H9 (cell line): Measurements from ENCODE around the gene CXCL14. TPM values are rescaled to one million over a fixed set of nuclear protein-coding genes. Genes with fewer than 3 reads are reported as not detected.
A peak's percentile ranks its signal among the peaks of the same experiment; 100 is the strongest.

Experiments used
- DNase-seq: peaks from one replicate; pipeline ENCODE4 v3.0.0-alpha.2; 2017
- H2AFZ ChIP-seq: one replicate; pipeline ENCODE4 v1.6.1; 2013; ENCODE audit warnings: mild to moderate bottlenecking, low read length, control low read depth, moderate library complexity
- H2AK5ac ChIP-seq: 2 replicates; pipeline ENCODE4 v1.6.1; 2013; ENCODE audit warnings: low read length, control low read depth, mixed read lengths; ENCODE audit not compliant: insufficient read length
- H2BK120ac ChIP-seq: one replicate; pipeline ENCODE4 v1.6.1; 2013; ENCODE audit warnings: low read depth, mild to moderate bottlenecking, low read length, control low read depth, inconsistent platforms; ENCODE audit not compliant: poor library complexity, severe bottlenecking
- H2BK12ac ChIP-seq: 2 replicates; pipeline ENCODE4 v1.6.1; 2013; ENCODE audit warnings: low read length, control low read depth, mixed read lengths, low read depth; ENCODE audit not compliant: insufficient read length
- H2BK15ac ChIP-seq: 2 replicates; pipeline ENCODE4 v1.6.1; 2013; ENCODE audit warnings: low read depth, low read length, control low read depth
- H2BK20ac ChIP-seq: one replicate; pipeline ENCODE4 v1.6.1; 2013; ENCODE audit warnings: low read depth, mild to moderate bottlenecking, low read length, control low read depth, inconsistent platforms; ENCODE audit not compliant: poor library complexity, severe bottlenecking
- H2BK5ac ChIP-seq: 2 replicates; pipeline ENCODE4 v1.6.1; 2013; ENCODE audit warnings: low read length, control low read depth, mixed read lengths; ENCODE audit not compliant: insufficient read length
- H3K14ac ChIP-seq: 2 replicates; pipeline ENCODE4 v1.6.1; 2013; ENCODE audit warnings: low read length, control low read depth; ENCODE audit not compliant: insufficient read depth
- H3K18ac ChIP-seq: 2 replicates; pipeline ENCODE4 v1.6.1; 2013; ENCODE audit warnings: low read depth, mild to moderate bottlenecking, mixed read lengths, low read length, control low read depth; ENCODE audit not compliant: insufficient read length
- H3K23ac ChIP-seq: 2 replicates; pipeline ENCODE4 v1.6.1; 2013; ENCODE audit warnings: low read length, control low read depth, mixed read lengths, low read depth; ENCODE audit not compliant: insufficient read length
- H3K23me2 ChIP-seq: 2 replicates; pipeline ENCODE4 v1.6.1; 2013; ENCODE audit warnings: low read depth, mild to moderate bottlenecking, mixed read lengths, low read length, control low read depth; ENCODE audit not compliant: insufficient read length, poor library complexity, severe bottlenecking
- H3K27ac ChIP-seq: 2 replicates; pipeline ENCODE4 v1.5.1; 2013; ENCODE audit warnings: low read length, control low read depth, mixed read lengths, low read depth; ENCODE audit not compliant: insufficient read length
- H3K27me3 ChIP-seq: 2 replicates; pipeline ENCODE4 v1.6.1; 2013; ENCODE audit warnings: low read length, control low read depth, inconsistent platforms; ENCODE audit not compliant: insufficient read depth
- H3K4ac ChIP-seq: 2 replicates; pipeline ENCODE4 v1.6.1; 2013; ENCODE audit warnings: low read depth, mild to moderate bottlenecking, control low read depth, inconsistent platforms, low read length, moderate library complexity
- H3K4me1 ChIP-seq: 2 replicates; pipeline ENCODE4 v1.6.1; 2013; ENCODE audit warnings: low read length, control low read depth, inconsistent platforms; ENCODE audit not compliant: insufficient read depth
- H3K4me2 ChIP-seq: 2 replicates; pipeline ENCODE4 v1.6.1; 2013; ENCODE audit warnings: low read length, control low read depth, mixed read lengths; ENCODE audit not compliant: insufficient read length, insufficient read depth
- H3K56ac ChIP-seq: 2 replicates; pipeline ENCODE4 v1.6.1; 2013; ENCODE audit warnings: low read depth, mild to moderate bottlenecking, mixed read lengths, low read length, control low read depth; ENCODE audit not compliant: insufficient read length
- H3K79me1 ChIP-seq: 2 replicates; pipeline ENCODE4 v1.6.1; 2013; ENCODE audit warnings: low read depth, mild to moderate bottlenecking, moderate library complexity, low read length, control low read depth, inconsistent platforms; ENCODE audit not compliant: insufficient read depth, poor library complexity, severe bottlenecking
- H3K79me2 ChIP-seq: 2 replicates; pipeline ENCODE4 v1.6.1; 2013; ENCODE audit warnings: low read length, control low read depth, inconsistent platforms; ENCODE audit not compliant: insufficient read depth
- H3K9ac ChIP-seq: 2 replicates; pipeline ENCODE4 v1.6.1; 2013; ENCODE audit warnings: low read length, control low read depth, mixed read lengths; ENCODE audit not compliant: insufficient read length; ENCODE audit errors: extremely low read depth
- H3K9me3 ChIP-seq: one replicate; pipeline ENCODE4 v1.6.1; 2013; ENCODE audit warnings: low read depth, low read length, inconsistent platforms; ENCODE audit not compliant: control insufficient read depth
- H3T11ph ChIP-seq: one replicate; pipeline ENCODE4 v1.6.1; 2013; ENCODE audit warnings: mild to moderate bottlenecking, low read length, control low read depth, inconsistent platforms
- H4K20me1 ChIP-seq: one replicate; pipeline ENCODE4 v1.6.1; 2013; ENCODE audit not compliant: control insufficient read depth, insufficient read length, insufficient read depth
- H4K5ac ChIP-seq: 2 replicates; pipeline ENCODE4 v1.6.1; 2013; ENCODE audit warnings: low read depth, mild to moderate bottlenecking, mixed read lengths, low read length, control low read depth; ENCODE audit not compliant: insufficient read length
- H4K8ac ChIP-seq: replicated peaks from 2 replicates; pipeline ENCODE4 v1.6.1; 2013; ENCODE audit warnings: low read length, control low read depth, mixed read lengths, low read depth; ENCODE audit not compliant: insufficient read length
- H4K91ac ChIP-seq: 2 replicates; pipeline ENCODE4 v1.6.1; 2013; ENCODE audit warnings: low read depth, mild to moderate bottlenecking, moderate library complexity, mixed read lengths, low read length, control low read depth; ENCODE audit not compliant: insufficient read length
- H3K27ac Mint-ChIP-seq, 3 experiments: 2 replicates in 2 of 3; 3 replicates in 1 of 3; pipeline ENCODE4 v1.8.0; 2020 to 2021; ENCODE audit warnings: mixed read lengths in 3 of 3, mild to moderate bottlenecking in 1 of 3, moderate library complexity in 1 of 3
- H3K27me3 Mint-ChIP-seq: 2 replicates; pipeline ENCODE4 v1.8.0; 2021; ENCODE audit warnings: low read depth, mild to moderate bottlenecking, moderate library complexity, mixed read lengths
- H3K36me3 Mint-ChIP-seq, 3 experiments: 2 replicates in 2 of 3; 3 replicates in 1 of 3; pipeline ENCODE4 v1.8.0; 2020 to 2021; ENCODE audit warnings: low read depth in 3 of 3, mixed read lengths in 3 of 3; ENCODE audit not compliant: insufficient read depth in 1 of 3
- H3K4me1 Mint-ChIP-seq, 2 experiments: 2 replicates each; pipeline ENCODE4 v1.8.0; 2020; ENCODE audit warnings: mixed read lengths in 2 of 2
- H3K4me3 Mint-ChIP-seq, 2 experiments: 2 replicates in 1 of 2; 3 replicates in 1 of 2; pipeline ENCODE4 v1.8.0; 2020 to 2021; ENCODE audit warnings: mild to moderate bottlenecking in 2 of 2, mixed read lengths in 2 of 2, moderate library complexity in 1 of 2
- H3K9me3 Mint-ChIP-seq, 2 experiments: 2 replicates in 1 of 2; 3 replicates in 1 of 2; pipeline ENCODE4 v1.8.0; 2020; ENCODE audit warnings: mild to moderate bottlenecking in 2 of 2, mixed read lengths in 2 of 2, moderate library complexity in 1 of 2
- WGBS: extraction: QIAGEN DNeasy Blood & Tissue Kit; methylation state at CpG from one replicate; pipeline ENCODE4 v1.1.7; 2013; ENCODE audit warnings: missing lambda C conversion rate, low lambda C conversion rate, mixed read lengths; ENCODE audit not compliant: insufficient read length; ENCODE audit errors: extremely low coverage; 5-methylcytosine and 5-hydroxymethylcytosine counted together
- total RNA-seq: library from RNA; stranded (reverse); gene quantifications from 2 replicates; pipeline ENCODE4 v1.2.1, GENCODE V29; 2021
- TF ChIP-seq, protein P1 (sequence below): fragments of 200-600 bp; sonication (generic); conservative IDR thresholded peaks from 3 replicates; pipeline ENCODE4 v1.8.0; 2021; ENCODE audit warnings: antibody characterized with exemption, mild to moderate bottlenecking

Gene CXCL14
- total RNA-seq, 1 experiment from 2014 or later, result 1.1 TPM

GRCh38 chr5:135566422-135567400 lies 12.1 kb downstream of the CXCL14 start:
- Histone ChIP-seq H3K4me1 (peaks cover 10% of the 10 kb centered on the region; the same call in 1 of the 2 replicates), H3K4ac (no peak overlapping the region), H2BK20ac (no peak overlapping the region), H3K23ac (no peak overlapping the region), H3K79me1 (no peaks in the 10 kb centered on the region), H3K27ac (no peak overlapping the region), H3K14ac (no peak overlapping the region), H2AK5ac (no peak overlapping the region), H4K5ac (no peak overlapping the region), H2BK5ac (no peak overlapping the region), H3K56ac (no peak overlapping the region), H2AFZ (no peak overlapping the region), H2BK120ac (no peak overlapping the region), H3K4me2 (no peak overlapping the region), H4K8ac (no peak overlapping the region), H4K91ac (no peak overlapping the region), H3K9ac (no peak overlapping the region), H3K27me3 (no peaks in the 10 kb centered on the region), H2BK12ac (no peak overlapping the region), H3T11ph (no peak overlapping the region), H3K79me2 (no peaks in the 10 kb centered on the region), H2BK15ac (no peak overlapping the region), H3K9me3 (no peaks in the 10 kb centered on the region), H3K23me2 (no peaks in the 10 kb centered on the region), H3K18ac (no peak overlapping the region), H4K20me1 (no peaks in the 10 kb centered on the region)
- Mint-ChIP-seq H3K4me3 (no peak overlapping the region; a peak in 2 of 5 replicates), H3K9me3 (no peaks in the 10 kb centered on the region), H3K27me3 (peaks cover 41% of the 10 kb centered on the region), H3K4me1 (peaks cover 32 to 37% of the 10 kb centered on the region in 2 experiments), H3K27ac (no peak overlapping the region; a peak in 2 of 7 replicates), H3K36me3 (no peaks in the 10 kb centered on the region)
- TF ChIP-seq, protein P1, sequence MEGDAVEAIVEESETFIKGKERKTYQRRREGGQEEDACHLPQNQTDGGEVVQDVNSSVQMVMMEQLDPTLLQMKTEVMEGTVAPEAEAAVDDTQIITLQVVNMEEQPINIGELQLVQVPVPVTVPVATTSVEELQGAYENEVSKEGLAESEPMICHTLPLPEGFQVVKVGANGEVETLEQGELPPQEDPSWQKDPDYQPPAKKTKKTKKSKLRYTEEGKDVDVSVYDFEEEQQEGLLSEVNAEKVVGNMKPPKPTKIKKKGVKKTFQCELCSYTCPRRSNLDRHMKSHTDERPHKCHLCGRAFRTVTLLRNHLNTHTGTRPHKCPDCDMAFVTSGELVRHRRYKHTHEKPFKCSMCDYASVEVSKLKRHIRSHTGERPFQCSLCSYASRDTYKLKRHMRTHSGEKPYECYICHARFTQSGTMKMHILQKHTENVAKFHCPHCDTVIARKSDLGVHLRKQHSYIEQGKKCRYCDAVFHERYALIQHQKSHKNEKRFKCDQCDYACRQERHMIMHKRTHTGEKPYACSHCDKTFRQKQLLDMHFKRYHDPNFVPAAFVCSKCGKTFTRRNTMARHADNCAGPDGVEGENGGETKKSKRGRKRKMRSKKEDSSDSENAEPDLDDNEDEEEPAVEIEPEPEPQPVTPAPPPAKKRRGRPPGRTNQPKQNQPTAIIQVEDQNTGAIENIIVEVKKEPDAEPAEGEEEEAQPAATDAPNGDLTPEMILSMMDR, result peak; percentile 23; the same call in 1 of the 3 replicates
- no CpG with 5 or more reads among the region's 16 CpGs for WGBS
- no peak for DNase-seq
